Measurements from ENCODE around the gene UNC45A.

UNC45A gene

DNA sequence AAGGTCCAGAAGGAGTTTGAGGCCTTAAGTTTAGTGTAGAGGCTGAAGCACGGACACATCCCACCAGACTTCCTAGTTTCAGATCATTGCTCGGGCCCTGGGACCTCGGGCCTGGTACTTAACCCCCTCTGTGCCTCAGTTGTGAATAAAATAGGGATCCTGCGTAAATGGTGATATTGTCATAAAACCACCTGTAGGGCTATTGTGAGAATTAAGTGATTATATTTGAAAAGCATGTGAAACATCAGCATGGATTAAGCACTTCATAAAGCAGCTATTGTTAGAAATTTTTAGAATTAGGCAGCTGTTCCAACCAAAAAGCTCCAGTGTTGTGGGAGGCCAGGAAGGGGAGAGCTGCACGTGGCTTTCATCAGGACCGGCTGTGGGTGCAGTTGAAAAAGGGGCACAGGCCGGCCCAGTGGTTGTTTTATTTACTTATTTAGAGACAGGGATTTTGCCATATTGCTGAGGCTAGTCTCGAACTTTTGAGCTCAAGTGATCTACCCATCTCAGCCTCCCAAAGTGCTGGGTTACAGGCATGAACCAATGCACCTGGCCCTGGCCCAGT is 24.0 kb downstream of the UNC45A start:
- TF ChIP-seq, protein P1, sequence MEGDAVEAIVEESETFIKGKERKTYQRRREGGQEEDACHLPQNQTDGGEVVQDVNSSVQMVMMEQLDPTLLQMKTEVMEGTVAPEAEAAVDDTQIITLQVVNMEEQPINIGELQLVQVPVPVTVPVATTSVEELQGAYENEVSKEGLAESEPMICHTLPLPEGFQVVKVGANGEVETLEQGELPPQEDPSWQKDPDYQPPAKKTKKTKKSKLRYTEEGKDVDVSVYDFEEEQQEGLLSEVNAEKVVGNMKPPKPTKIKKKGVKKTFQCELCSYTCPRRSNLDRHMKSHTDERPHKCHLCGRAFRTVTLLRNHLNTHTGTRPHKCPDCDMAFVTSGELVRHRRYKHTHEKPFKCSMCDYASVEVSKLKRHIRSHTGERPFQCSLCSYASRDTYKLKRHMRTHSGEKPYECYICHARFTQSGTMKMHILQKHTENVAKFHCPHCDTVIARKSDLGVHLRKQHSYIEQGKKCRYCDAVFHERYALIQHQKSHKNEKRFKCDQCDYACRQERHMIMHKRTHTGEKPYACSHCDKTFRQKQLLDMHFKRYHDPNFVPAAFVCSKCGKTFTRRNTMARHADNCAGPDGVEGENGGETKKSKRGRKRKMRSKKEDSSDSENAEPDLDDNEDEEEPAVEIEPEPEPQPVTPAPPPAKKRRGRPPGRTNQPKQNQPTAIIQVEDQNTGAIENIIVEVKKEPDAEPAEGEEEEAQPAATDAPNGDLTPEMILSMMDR (IDR thresholded peaks at IDR 0.05; ENCODE audit: control extremely low read depth, extremely low read depth, low read depth, missing control alignments): no peak
- ChIA-PET POLR2A (interaction anchor here (0.7 to 1.6 kb wide), 2 partner anchors 24 to 27 kb away, joined by 3 to 5 read pairs; partner anchors contain the start of gene UNC45A), CTCF (interaction anchor here (1.3 to 23.2 kb wide), 7 partner anchors 10 to 313 kb away, joined by 3 to 447 read pairs (median 86); partner anchors contain the start of genes HDDC3 and UNC45A)
- no peak for DNase-seq (ENCODE audit: extremely low spot score)

DNA sequence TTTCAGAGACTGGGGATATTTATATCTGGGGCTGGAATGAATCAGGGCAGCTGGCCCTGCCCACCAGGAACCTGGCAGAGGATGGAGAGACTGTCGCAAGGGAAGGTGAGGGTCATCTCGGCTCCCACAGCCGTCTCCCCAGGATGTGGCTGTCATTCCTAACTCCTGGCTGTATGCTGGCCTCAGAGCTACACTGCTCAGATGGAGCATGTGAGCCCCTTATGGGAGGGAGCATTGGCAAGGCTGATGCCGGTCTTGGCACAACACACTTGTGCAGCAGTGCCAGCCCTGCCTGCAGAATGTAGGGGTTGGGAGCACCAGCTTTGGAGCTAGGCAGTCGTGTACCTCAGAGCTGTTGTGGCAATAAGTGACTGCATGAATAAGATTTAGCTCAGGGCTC is 24.8 kb downstream of the UNC45A start:
- ChIA-PET POLR2A (interaction anchor here (0.7 kb wide), 1 partner anchor 27 kb away, joined by 3 read pairs; the partner anchor contains the start of gene HDDC3), CTCF (interaction anchor here (0.9 to 23.2 kb wide), 7 partner anchors 11 to 312 kb away, joined by 3 to 447 read pairs (median 54); partner anchors contain the start of genes HDDC3 and UNC45A)
- TF ChIP-seq, protein P1 (IDR thresholded peaks at IDR 0.05; ENCODE audit: control extremely low read depth, extremely low read depth, low read depth, missing control alignments): no peak
- no peak for DNase-seq (ENCODE audit: extremely low spot score)

DNA sequence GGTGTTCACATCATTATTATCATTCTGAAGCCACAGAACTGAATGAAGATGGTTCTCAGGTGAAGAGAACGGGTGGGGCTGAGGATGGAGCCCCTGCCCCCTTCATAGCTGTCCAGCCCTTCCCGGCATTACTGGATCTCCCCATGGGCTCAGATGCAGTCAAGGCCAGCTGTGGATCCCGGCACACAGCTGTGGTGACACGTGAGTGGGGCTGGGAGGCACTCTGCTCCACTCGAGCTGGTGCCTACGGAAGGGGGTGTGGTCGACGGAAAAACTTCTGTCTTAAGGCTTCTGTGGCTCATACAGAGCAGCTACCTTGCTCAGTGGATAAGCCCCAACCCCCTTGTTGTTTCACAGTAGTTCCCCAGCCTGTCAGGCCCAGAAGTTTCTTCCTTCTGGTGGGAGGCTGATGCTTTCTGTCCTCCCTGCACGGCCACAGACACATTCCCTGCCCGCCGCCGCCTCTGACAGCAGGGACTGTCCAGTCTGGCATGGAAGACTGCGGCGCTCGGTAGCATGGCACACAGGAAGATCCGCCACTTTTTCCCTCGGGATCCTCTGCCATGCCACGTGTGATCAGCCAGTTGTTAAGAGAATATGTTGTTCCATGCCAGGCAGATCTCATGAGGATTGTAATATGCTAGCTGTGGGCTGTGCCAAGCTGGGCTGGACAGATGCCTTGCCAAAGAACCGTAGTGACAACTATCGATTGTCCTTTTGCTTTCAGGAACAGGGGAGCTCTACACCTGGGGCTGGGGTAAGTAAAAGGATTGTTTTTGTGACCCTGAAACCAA is 25.4 kb downstream of the UNC45A start:
- CTCF ChIA-PET: interaction anchor here (0.9 to 23.2 kb wide), 7 partner anchors 11 to 311 kb away, joined by 3 to 447 read pairs (median 54); partner anchors contain the start of genes HDDC3 and UNC45A
- TF ChIP-seq, protein P1 (IDR thresholded peaks at IDR 0.05; ENCODE audit: control extremely low read depth, extremely low read depth, low read depth, missing control alignments): no peak
- DNase-seq (ENCODE audit: extremely low spot score): no peak
- POLR2A ChIA-PET: interaction anchor here (0.7 kb wide), 1 partner anchor 28 kb away, joined by 3 read pairs; the partner anchor contains the start of gene HDDC3

DNA sequence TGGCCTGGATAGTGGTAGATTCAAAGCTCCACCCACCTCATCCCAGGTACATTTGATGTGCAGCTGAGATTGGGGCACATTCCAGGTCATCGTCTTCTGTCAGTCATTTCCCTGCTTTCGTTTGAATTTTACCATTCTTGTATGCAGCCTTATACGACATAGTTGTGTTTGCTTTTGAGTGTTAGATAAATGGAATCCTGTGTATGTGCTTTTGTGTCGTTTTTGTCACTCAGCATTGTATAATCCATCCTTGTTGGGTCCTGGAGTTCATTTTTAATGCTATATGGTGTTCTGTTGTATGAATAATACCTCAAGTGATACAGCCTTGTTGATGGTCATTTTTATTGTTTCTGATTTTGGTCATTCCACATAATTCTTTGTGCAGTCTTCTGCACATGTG is 26.9 kb downstream of the UNC45A start:
- TF ChIP-seq, protein P1 (IDR thresholded peaks at IDR 0.05; ENCODE audit: control extremely low read depth, extremely low read depth, low read depth, missing control alignments): no peak
- CTCF ChIA-PET: interaction anchor here (1.0 to 23.2 kb wide), 4 partner anchors 20 to 71 kb away, joined by 3 to 447 read pairs (median 90); partner anchors contain the start of genes HDDC3 and UNC45A
- POLR2A ChIA-PET: no interaction called here
- DNase-seq (ENCODE audit: extremely low spot score): no peak

DNA sequence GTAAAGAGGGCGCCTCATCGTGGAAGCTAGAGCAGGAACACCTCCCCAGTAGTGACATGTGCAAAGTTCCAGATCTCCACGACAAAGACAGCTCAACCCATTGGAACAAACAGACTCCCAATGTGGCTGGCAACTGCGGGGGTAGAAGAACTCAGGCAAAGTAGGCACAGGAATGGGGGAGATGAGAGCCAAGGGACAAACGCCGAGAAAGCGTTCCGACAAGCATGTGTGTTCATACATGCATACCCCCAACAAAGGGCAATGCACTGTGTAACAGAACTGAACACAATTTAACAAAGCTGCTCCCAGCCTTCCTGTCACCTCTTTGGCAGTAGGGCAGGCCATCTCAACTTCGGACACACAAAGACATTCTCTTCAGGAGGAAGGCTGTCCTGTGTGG is 31.2 kb downstream of the UNC45A start:
- CTCF ChIA-PET: interaction anchor here (0.9 to 7.8 kb wide), 5 partner anchors 10 to 89 kb away, joined by 3 to 86 read pairs (median 4); partner anchors contain the start of genes HDDC3, RCCD1 and UNC45A
- TF ChIP-seq, protein P1 (IDR thresholded peaks at IDR 0.05; ENCODE audit: control extremely low read depth, extremely low read depth, low read depth, missing control alignments): no peak
- POLR2A ChIA-PET: no interaction called here
- no peak for DNase-seq (ENCODE audit: extremely low spot score)

DNA sequence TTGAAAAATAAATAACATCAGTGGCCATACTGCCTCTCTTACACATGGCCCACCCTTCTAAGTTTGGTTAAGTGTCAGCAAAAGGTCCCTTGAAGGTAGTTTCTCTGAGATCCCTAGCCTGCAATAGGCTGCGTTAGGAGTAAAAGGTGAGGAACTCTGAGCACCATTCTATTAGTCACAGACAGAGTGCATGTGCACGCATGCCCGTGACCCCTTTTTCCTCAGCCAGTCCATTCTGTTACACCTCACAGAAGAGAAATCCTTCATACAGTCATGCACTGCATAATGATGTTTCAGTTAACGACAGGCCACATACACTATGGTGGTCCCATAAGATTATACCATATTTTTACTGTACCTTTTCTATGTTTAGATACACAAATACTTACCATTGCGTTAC is 32.1 kb downstream of the UNC45A start:
- POLR2A ChIA-PET: no interaction called here
- TF ChIP-seq, protein P1 (IDR thresholded peaks at IDR 0.05; ENCODE audit: control extremely low read depth, extremely low read depth, low read depth, missing control alignments): no peak
- CTCF ChIA-PET: interaction anchor here (1.0 to 7.8 kb wide), 4 partner anchors 11 to 66 kb away, joined by 3 to 86 read pairs (median 12); partner anchors contain the start of genes HDDC3, RCCD1 and UNC45A
- no peak for DNase-seq (ENCODE audit: extremely low spot score)

Data from GM10248 (cell line).